Smooth muscle cell (in vitro differentiated cells): ENCODE measurements around the gene KLF6. TPM values are rescaled to one million over a fixed set of nuclear protein-coding genes. Genes with fewer than 3 reads are reported as not detected.

Source experiments
- DNase-seq: peaks from one replicate; lab custom pipeline; 2025; ENCODE audit not compliant: unreplicated experiment; lab: John Stamatoyannopoulos, UW
- H2AFZ ChIP-seq: fragments of 200-600 bp; sonication (generic); 2 replicates; pipeline ENCODE4 v1.6.0; 2016; ENCODE audit warnings: antibody characterized with exemption, low read depth, mild to moderate bottlenecking
- H3F3A ChIP-seq: fragments of 200-600 bp; sonication (generic); 2 replicates; pipeline ENCODE4 v1.6.0; 2017; ENCODE audit warnings: antibody characterized with exemption, low read depth
- H3K27ac ChIP-seq: fragments of 200-600 bp; sonication (generic); 2 replicates; pipeline ENCODE4 v1.5.1; 2016; ENCODE audit warnings: low read depth, mild to moderate bottlenecking
- H3K27me3 ChIP-seq: fragments of 200-600 bp; sonication (generic); 2 replicates; pipeline ENCODE4 v1.6.1; 2016; ENCODE audit warnings: low read depth, mild to moderate bottlenecking
- H3K36me3 ChIP-seq: fragments of 200-600 bp; sonication (generic); 2 replicates; pipeline ENCODE4 v1.5.1; 2016; ENCODE audit warnings: low read depth
- H3K4me1 ChIP-seq: fragments of 200-600 bp; sonication (generic); 2 replicates; pipeline ENCODE4 v1.5.1; 2016; ENCODE audit warnings: low read depth
- H3K4me2 ChIP-seq: fragments of 200-600 bp; sonication (generic); 2 replicates; pipeline ENCODE4 v1.6.0; 2016; ENCODE audit warnings: mild to moderate bottlenecking
- H3K4me3 ChIP-seq: fragments of 200-600 bp; sonication (generic); 2 replicates; pipeline ENCODE4 v1.5.1; 2016; ENCODE audit warnings: mild to moderate bottlenecking
- H3K79me2 ChIP-seq: fragments of 200-600 bp; sonication (generic); 2 replicates; pipeline ENCODE4 v1.6.0; 2016; ENCODE audit warnings: low read depth, mild to moderate bottlenecking
- H3K9ac ChIP-seq: fragments of 200-600 bp; sonication (generic); 2 replicates; pipeline ENCODE4 v1.6.0; 2016; ENCODE audit warnings: low read depth
- H3K9me3 ChIP-seq: fragments of 200-600 bp; sonication (generic); replicated peaks from 2 replicates; pipeline ENCODE4 v1.5.1; 2016; ENCODE audit warnings: low read depth
- H4K20me1 ChIP-seq: fragments of 200-600 bp; sonication (generic); 2 replicates; pipeline ENCODE4 v1.6.0; 2016; ENCODE audit warnings: low read depth
- CTCF ChIP-seq: fragments of 200-600 bp; sonication (generic); IDR thresholded peaks from 2 replicates; pipeline ENCODE4 v1.5.1; 2017; ENCODE audit warnings: borderline replicate concordance, mild to moderate bottlenecking, antibody characterized with exemption; ENCODE audit not compliant: insufficient read depth, poor library complexity, severe bottlenecking
- WGBS: methylation state at CpG from one replicate; pipeline ENCODE4 v1.1.7; 2016; ENCODE audit warnings: low lambda C conversion rate; 5-methylcytosine and 5-hydroxymethylcytosine counted together
- polyA plus RNA-seq: library from polyadenylated mRNA; unstranded; fragments of >200 nt; fragmentation: Nextera tagmentation; extraction: Ambion mirVana; gene quantifications from 2 replicates; pipeline ENCODE4 v1.2.1, GENCODE V29; 2016
- total RNA-seq: library from RNA; depleted of rRNA; stranded (reverse); fragments of >200 nt; gene quantifications from 2 replicates; pipeline ENCODE4 v1.2.3, GENCODE V29; 2014

KLF6 gene
- total and polyA plus RNA-seq, 2 experiments from 2014 or later = 198 to 519 TPM

DNA sequence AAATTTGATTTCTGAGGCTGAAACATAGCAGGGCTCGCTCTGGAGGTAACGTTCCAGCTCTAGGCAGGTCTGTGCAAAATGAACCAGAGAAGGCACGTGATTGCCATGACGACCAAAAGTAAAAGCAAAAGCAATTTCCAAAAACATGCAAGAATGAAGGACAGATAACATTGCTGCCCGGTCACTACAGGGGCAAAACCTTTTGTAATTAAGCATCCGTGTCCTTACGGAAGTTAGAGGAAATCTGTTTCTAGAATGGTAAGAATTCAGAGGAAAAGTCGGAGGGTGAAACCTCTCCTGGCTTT, 2.9 kb downstream of the KLF6 start:
- Histone ChIP-seq H3K79me2 (peaks cover 74% of the 10 kb centered on the region), H2AFZ (no peak overlapping the region), H3K9me3 (no peaks in the 10 kb centered on the region), H3K9ac (peak overlapping the region; percentile 99), H4K20me1 (peaks cover 76% of the 10 kb centered on the region), H3K4me1 (peaks cover 14% of the 10 kb centered on the region), H3K27me3 (no peaks in the 10 kb centered on the region), H3K36me3 (peaks cover 6% of the 10 kb centered on the region), H3F3A (peaks cover 76% of the 10 kb centered on the region), H3K27ac (peak overlapping the region; percentile 99), H3K4me2 (peak overlapping the region; percentile 93), H3K4me3 (peak overlapping the region; percentile 87)
- 12% methylated on average over 8 of the region's 8 CpGs for WGBS
- no peak for DNase-seq
- TF ChIP-seq CTCF = no peak

- TF ChIP-seq CTCF = peak; percentile 53
- Histone ChIP-seq H3K4me2 (peak overlapping the region; percentile 93), H2AFZ (no peak overlapping the region), H3K27me3 (no peaks in the 10 kb centered on the region), H3K4me1 (peaks cover 16% of the 10 kb centered on the region), H3F3A (peaks cover 74% of the 10 kb centered on the region), H3K27ac (peak overlapping the region; percentile 99), H3K79me2 (peaks cover 74% of the 10 kb centered on the region), H3K9me3 (no peaks in the 10 kb centered on the region), H3K36me3 (peaks cover 6% of the 10 kb centered on the region), H3K4me3 (peak overlapping the region; percentile 87), H3K9ac (peak overlapping the region; percentile 99), H4K20me1 (peaks cover 76% of the 10 kb centered on the region)
- DNase-seq = no peak
- 40% methylated on average over 31 of the region's 31 CpGs for WGBS
These were observed 3.4 kb downstream of the KLF6 start for GRCh38 chr10:3781468-3782145.

- Histone ChIP-seq H3K4me1 (peaks cover 18% of the 10 kb centered on the region), H3K9me3 (no peaks in the 10 kb centered on the region), H4K20me1 (peaks cover 76% of the 10 kb centered on the region), H3K79me2 (peaks cover 72% of the 10 kb centered on the region), H3K4me2 (peak overlapping the region; percentile 93), H3K9ac (peak overlapping the region; percentile 99), H3K27me3 (no peaks in the 10 kb centered on the region), H2AFZ (no peak overlapping the region), H3K27ac (peak overlapping the region; percentile 99), H3K4me3 (peak overlapping the region; percentile 87), H3F3A (peaks cover 72% of the 10 kb centered on the region), H3K36me3 (peaks cover 6% of the 10 kb centered on the region)
- DNase-seq = no peak
- WGBS = 38% methylated on average over 16 of the region's 16 CpGs
- TF ChIP-seq CTCF = no peak
These were observed 4.1 kb downstream of the KLF6 start for GRCh38 chr10:3780771-3781467.
